ENCODE data around the gene ATF6. TPM values are rescaled to one million over a fixed set of nuclear protein-coding genes. Genes with fewer than 3 reads are reported as not detected.

ATF6 gene
- total and polyA plus RNA-seq, 4 donors = 10.0 to 22.5 (median 13.4) TPM

GRCh38 chr1:161844696-161845095, 78.6 kb downstream of the ATF6 start (continued):
- TF ChIP-seq, protein P1, sequence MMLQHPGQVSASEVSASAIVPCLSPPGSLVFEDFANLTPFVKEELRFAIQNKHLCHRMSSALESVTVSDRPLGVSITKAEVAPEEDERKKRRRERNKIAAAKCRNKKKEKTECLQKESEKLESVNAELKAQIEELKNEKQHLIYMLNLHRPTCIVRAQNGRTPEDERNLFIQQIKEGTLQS (IDR thresholded peaks at IDR 0.05) = no peak
- TF ChIP-seq EGR1 (IDR thresholded peaks at IDR 0.05; ENCODE audit: low read depth in 2 of 2) = no peak
- no peak for TF ChIP-seq YY1 (IDR thresholded peaks at IDR 0.05)
- TF ChIP-seq GABPA (IDR thresholded peaks at IDR 0.05 in 1 of 2, conservative IDR thresholded peaks at IDR 0.05 in 1 of 2) = no peak
- TF ChIP-seq SP1 (IDR thresholded peaks at IDR 0.05) = no peak
- TF ChIP-seq, protein P2, sequence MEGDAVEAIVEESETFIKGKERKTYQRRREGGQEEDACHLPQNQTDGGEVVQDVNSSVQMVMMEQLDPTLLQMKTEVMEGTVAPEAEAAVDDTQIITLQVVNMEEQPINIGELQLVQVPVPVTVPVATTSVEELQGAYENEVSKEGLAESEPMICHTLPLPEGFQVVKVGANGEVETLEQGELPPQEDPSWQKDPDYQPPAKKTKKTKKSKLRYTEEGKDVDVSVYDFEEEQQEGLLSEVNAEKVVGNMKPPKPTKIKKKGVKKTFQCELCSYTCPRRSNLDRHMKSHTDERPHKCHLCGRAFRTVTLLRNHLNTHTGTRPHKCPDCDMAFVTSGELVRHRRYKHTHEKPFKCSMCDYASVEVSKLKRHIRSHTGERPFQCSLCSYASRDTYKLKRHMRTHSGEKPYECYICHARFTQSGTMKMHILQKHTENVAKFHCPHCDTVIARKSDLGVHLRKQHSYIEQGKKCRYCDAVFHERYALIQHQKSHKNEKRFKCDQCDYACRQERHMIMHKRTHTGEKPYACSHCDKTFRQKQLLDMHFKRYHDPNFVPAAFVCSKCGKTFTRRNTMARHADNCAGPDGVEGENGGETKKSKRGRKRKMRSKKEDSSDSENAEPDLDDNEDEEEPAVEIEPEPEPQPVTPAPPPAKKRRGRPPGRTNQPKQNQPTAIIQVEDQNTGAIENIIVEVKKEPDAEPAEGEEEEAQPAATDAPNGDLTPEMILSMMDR (IDR thresholded peaks at IDR 0.05; ENCODE audit: low read depth, low read length, missing input control) = no peak

GRCh38 chr1:161848676-161849075, 82.6 kb downstream of the ATF6 start:
- Histone ChIP-seq H3K27me3 (ENCODE audit: control insufficient read depth in 4 of 4, insufficient read depth in 4 of 4, low read length in 3 of 4) (no peaks in the 10 kb centered on the region), H3K9ac (ENCODE audit: low read depth in 1 of 2, low read length in 2 of 2) (no peak overlapping the region), H3K9me3 (ENCODE audit: control insufficient read depth in 4 of 4, low read length in 3 of 4) (no peaks in the 10 kb centered on the region), H3K4me3 (ENCODE audit: low read depth in 1 of 3, low read length in 3 of 3) (no peak overlapping the region), H3K27ac (ENCODE audit: low read depth in 1 of 2, low read length in 2 of 2) (no peak overlapping the region), H3K36me3 (ENCODE audit: control insufficient read depth in 4 of 4, insufficient read depth in 3 of 4, low read depth in 1 of 4, low read length in 3 of 4) (peaks cover 7 to 26% (median 17%) of the 10 kb centered on the region in 4 donors), H3K4me1 (ENCODE audit: control insufficient read depth in 4 of 4, insufficient read depth in 4 of 4, low read length in 3 of 4) (no peaks in the 10 kb centered on the region)
- no peak for DNase-seq (ENCODE audit: low spot score)
- 27% methylated on average over 1 of the region's 1 CpG for WGBS
- TF ChIP-seq RAD21 (IDR thresholded peaks at IDR 0.05) = no peak
- TF ChIP-seq TAF1 (conservative IDR thresholded peaks at IDR 0.05) = no peak
- no peak for TF ChIP-seq ZBTB33 (IDR thresholded peaks at IDR 0.05)
- no peak for TF ChIP-seq GABPA (IDR thresholded peaks at IDR 0.05 in 1 of 2, conservative IDR thresholded peaks at IDR 0.05 in 1 of 2)
- no peak for TF ChIP-seq EGR1 (IDR thresholded peaks at IDR 0.05; ENCODE audit: low read depth in 2 of 2)
- no peak for TF ChIP-seq NR2F2 (IDR thresholded peaks at IDR 0.05)
- TF ChIP-seq, protein P3, sequence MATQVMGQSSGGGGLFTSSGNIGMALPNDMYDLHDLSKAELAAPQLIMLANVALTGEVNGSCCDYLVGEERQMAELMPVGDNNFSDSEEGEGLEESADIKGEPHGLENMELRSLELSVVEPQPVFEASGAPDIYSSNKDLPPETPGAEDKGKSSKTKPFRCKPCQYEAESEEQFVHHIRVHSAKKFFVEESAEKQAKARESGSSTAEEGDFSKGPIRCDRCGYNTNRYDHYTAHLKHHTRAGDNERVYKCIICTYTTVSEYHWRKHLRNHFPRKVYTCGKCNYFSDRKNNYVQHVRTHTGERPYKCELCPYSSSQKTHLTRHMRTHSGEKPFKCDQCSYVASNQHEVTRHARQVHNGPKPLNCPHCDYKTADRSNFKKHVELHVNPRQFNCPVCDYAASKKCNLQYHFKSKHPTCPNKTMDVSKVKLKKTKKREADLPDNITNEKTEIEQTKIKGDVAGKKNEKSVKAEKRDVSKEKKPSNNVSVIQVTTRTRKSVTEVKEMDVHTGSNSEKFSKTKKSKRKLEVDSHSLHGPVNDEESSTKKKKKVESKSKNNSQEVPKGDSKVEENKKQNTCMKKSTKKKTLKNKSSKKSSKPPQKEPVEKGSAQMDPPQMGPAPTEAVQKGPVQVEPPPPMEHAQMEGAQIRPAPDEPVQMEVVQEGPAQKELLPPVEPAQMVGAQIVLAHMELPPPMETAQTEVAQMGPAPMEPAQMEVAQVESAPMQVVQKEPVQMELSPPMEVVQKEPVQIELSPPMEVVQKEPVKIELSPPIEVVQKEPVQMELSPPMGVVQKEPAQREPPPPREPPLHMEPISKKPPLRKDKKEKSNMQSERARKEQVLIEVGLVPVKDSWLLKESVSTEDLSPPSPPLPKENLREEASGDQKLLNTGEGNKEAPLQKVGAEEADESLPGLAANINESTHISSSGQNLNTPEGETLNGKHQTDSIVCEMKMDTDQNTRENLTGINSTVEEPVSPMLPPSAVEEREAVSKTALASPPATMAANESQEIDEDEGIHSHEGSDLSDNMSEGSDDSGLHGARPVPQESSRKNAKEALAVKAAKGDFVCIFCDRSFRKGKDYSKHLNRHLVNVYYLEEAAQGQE (IDR thresholded peaks at IDR 0.05) = no peak
- TF ChIP-seq YY1 (IDR thresholded peaks at IDR 0.05) = no peak
- TF ChIP-seq HNF4A (conservative IDR thresholded peaks at IDR 0.05) = no peak
- TF ChIP-seq, protein P4, sequence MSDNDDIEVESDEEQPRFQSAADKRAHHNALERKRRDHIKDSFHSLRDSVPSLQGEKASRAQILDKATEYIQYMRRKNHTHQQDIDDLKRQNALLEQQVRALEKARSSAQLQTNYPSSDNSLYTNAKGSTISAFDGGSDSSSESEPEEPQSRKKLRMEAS (IDR thresholded peaks at IDR 0.05) = no peak
- TF ChIP-seq, protein P2 (IDR thresholded peaks at IDR 0.05; ENCODE audit: low read depth, low read length, missing input control) = no peak
- TF ChIP-seq SP1 (IDR thresholded peaks at IDR 0.05) = no peak
- no peak for TF ChIP-seq JUND (IDR thresholded peaks at IDR 0.05)
- no peak for TF ChIP-seq FOXA2 (IDR thresholded peaks at IDR 0.05)
- TF ChIP-seq, protein P1 (IDR thresholded peaks at IDR 0.05) = no peak
- TF ChIP-seq FOXA1 (IDR thresholded peaks at IDR 0.05) = no peak
- TF ChIP-seq RXRA (IDR thresholded peaks at IDR 0.05) = no peak
- TF ChIP-seq HNF4G (IDR thresholded peaks at IDR 0.05) = no peak

Measured in liver (tissue), 9 donors.